HG02938 (cell line): ENCODE results near the gene CFAP46.
"Not testable (repeated sequence)": the region's sequence is repeated elsewhere in the genome, so short reads cannot be mapped to it uniquely, and the experiment has no call there.

Experiments used
- ATAC-seq: cut with Tn5 transposase; IDR thresholded peaks from one replicate; pipeline ENCODE4 v1.9.1; 2021; ENCODE audit warnings: mild to moderate bottlenecking, moderate library complexity; ENCODE audit not compliant: unreplicated experiment

Gene CFAP46

GRCh38 chr10:132793213-132793612 lies 149.2 kb downstream of the CFAP46 start:
- no peak for ATAC-seq

- no peak for ATAC-seq
Measured at GRCh38 chr10:132792796-132793195, 149.6 kb downstream of the CFAP46 start.

GRCh38 chr10:132792099-132792498 lies 150.3 kb downstream of the CFAP46 start:
- not testable (repeated sequence) for ATAC-seq

GRCh38 chr10:132790934-132791829 lies 151.2 kb downstream of the CFAP46 start:
- no peak for ATAC-seq

GRCh38 chr10:132790470-132790869 lies 151.9 kb downstream of the CFAP46 start:
- no peak for ATAC-seq

- ATAC-seq = no peak
Measured at GRCh38 chr10:132789659-132790148, 152.7 kb downstream of the CFAP46 start.

GRCh38 chr10:132788831-132789219 lies 153.5 kb downstream of the CFAP46 start:
- ATAC-seq = no peak

GRCh38 chr10:132788180-132788830 lies 154.1 kb downstream of the CFAP46 start:
- no peak for ATAC-seq

GRCh38 chr10:132787495-132788179 lies 154.7 kb downstream of the CFAP46 start:
- no peak for ATAC-seq

GRCh38 chr10:132786884-132787494 lies 155.4 kb downstream of the CFAP46 start:
- ATAC-seq = no peak

GRCh38 chr10:132786476-132786883 lies 155.9 kb downstream of the CFAP46 start:
- no peak for ATAC-seq

- no peak for ATAC-seq
Measured at GRCh38 chr10:132785723-132786475, 156.5 kb downstream of the CFAP46 start, which contains the start of gene NKX6-2. TSS of gene NKX6-2 (minus strand) at chr10:132786147. CDS start at chr10:132785948, 199 bp downstream.

- ATAC-seq = no peak
Measured at GRCh38 chr10:132784866-132785722, 157.3 kb downstream of the CFAP46 start.

GRCh38 chr10:132783940-132784865 lies 158.2 kb downstream of the CFAP46 start:
- ATAC-seq = no peak

- ATAC-seq = no peak
Measured at GRCh38 chr10:132783165-132783939, 159.0 kb downstream of the CFAP46 start.

- ATAC-seq = no peak
Measured at GRCh38 chr10:132781556-132781955, 160.8 kb downstream of the CFAP46 start.

- no peak for ATAC-seq
Measured at GRCh38 chr10:132780356-132780755, 162.0 kb downstream of the CFAP46 start.
